IPS-20b (cell line): ENCODE measurements around the gene KIRREL3.

Experiments
- H3K27ac ChIP-seq: one replicate; pipeline ENCODE4 v1.5.1; 2013; ENCODE audit warnings: low read length
- H3K27me3 ChIP-seq: 2 replicates; pipeline ENCODE4 v1.6.1; 2013; ENCODE audit warnings: mild to moderate bottlenecking, low read length, inconsistent platforms; ENCODE audit not compliant: insufficient read depth
- H3K36me3 ChIP-seq: 2 replicates; pipeline ENCODE4 v1.6.1; 2013; ENCODE audit warnings: low read depth, mild to moderate bottlenecking, inconsistent platforms, low read length, moderate library complexity; ENCODE audit not compliant: insufficient read depth
- H3K4me1 ChIP-seq: 2 replicates; pipeline ENCODE4 v1.6.1; 2013; ENCODE audit warnings: mild to moderate bottlenecking, control low read depth, inconsistent platforms, low read length, moderate library complexity; ENCODE audit not compliant: insufficient read depth
- H3K4me3 ChIP-seq: 2 replicates; pipeline ENCODE4 v1.5.1; 2013; ENCODE audit warnings: mild to moderate bottlenecking, low read length, inconsistent platforms
- H3K9ac ChIP-seq: 2 replicates; pipeline ENCODE4 v1.6.1; 2013; ENCODE audit warnings: low read depth, mild to moderate bottlenecking, inconsistent platforms, low read length, moderate library complexity
- H3K9me3 ChIP-seq: 2 replicates; pipeline ENCODE4 v1.6.1; 2013; ENCODE audit warnings: mild to moderate bottlenecking, low read depth, low read length, inconsistent platforms; ENCODE audit not compliant: insufficient read depth

The KIRREL3 gene

DNA sequence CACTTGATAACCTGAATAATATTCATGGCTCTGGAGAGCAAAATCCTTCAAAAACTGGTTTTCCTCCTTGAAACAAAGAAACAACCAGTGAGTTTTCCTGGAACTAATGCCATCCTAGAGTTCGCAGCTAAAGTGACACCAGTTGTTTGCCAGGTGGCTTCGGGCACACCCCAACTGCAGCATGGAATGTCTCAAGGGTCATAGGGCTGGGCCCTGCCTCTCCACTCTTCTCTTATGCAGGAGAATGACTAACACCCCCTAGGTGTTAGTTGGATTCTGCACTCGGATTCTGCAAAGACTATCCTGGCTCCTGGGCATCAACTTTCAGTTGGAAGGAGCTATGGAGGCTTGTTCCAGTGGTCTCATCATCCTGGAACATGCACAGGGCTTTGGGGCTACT, 98.8 kb downstream of the KIRREL3 start:
- no peaks in the 10 kb centered on the region for H3K36me3 ChIP-seq
- H3K27ac ChIP-seq = no peak overlapping the region
- peaks cover 17% of the 10 kb centered on the region; the same call in 1 of the 2 replicates for H3K4me1 ChIP-seq
- H3K9me3 ChIP-seq = no peaks in the 10 kb centered on the region
- no peak overlapping the region for H3K4me3 ChIP-seq
- no peaks in the 10 kb centered on the region for H3K27me3 ChIP-seq
- no peak overlapping the region for H3K9ac ChIP-seq

DNA sequence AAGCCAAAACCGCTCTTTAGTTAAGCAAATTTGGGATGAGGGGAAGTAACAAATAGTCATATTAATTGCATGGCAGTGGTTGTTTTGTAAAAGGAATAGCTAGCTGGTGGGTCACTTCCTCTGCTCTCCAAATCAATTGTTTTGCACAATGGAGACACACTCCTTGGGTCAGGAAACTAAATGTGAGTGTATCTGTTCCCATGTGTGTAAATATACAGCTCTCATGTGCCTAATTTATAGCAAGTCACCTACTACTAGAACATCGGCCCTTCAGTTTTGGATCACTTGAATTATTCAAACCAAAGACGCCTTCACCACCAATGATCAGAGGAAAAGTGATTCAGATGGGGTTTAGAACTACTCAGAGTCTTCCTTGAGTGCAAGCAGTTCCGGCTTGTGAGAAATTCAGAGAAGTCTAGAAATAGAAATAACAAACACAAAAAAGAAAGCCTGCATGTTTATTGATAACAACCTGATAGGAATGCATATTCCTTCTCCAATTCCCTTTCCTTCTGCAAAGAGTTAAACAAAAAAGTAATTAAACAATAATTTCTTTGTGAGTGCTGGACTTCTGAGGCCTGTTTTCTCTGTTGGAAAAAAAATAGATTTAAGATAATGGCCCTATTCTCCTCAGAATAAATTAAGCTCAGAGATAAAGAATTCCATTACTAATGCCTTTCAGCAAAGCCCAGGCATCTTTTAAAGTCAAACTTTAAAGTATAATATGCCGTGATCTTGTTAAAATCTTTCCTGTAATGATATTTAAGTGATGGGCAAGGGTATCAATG, 100.4 kb downstream of the KIRREL3 start:
- Histone ChIP-seq H3K9me3 (no peaks in the 10 kb centered on the region), H3K9ac (no peak overlapping the region), H3K27ac (no peak overlapping the region), H3K4me3 (no peak overlapping the region), H3K36me3 (no peaks in the 10 kb centered on the region), H3K4me1 (peaks cover 17% of the 10 kb centered on the region; the same call in 1 of the 2 replicates), H3K27me3 (no peaks in the 10 kb centered on the region)

GRCh38 chr11:126898802-126899201, 101.8 kb downstream of the KIRREL3 start:
- H3K9ac ChIP-seq = no peak overlapping the region
- H3K27me3 ChIP-seq = no peaks in the 10 kb centered on the region
- H3K4me3 ChIP-seq = no peak overlapping the region
- no peaks in the 10 kb centered on the region for H3K36me3 ChIP-seq
- no peaks in the 10 kb centered on the region for H3K9me3 ChIP-seq
- no peak overlapping the region for H3K27ac ChIP-seq
- peaks cover 19% of the 10 kb centered on the region; the same call in 1 of the 2 replicates for H3K4me1 ChIP-seq

DNA sequence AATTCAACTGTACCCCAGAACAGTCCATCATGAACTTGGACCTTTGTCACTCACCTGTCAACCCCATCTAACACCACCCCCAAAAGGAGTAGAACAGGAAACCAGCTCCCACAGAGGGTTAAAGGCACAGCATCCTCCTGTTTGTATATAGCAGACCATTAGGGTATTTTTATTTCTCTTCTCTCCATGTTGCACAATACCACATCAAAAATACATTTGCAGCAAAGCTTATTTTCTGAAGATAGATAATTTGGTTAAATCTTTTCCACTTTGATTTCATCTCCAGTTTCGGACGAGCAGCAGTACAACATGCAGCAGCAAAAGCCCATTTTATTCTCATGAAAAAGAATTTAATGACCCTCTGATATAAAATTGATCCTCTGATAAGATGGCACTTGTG, 103.1 kb downstream of the KIRREL3 start:
- H3K4me1 ChIP-seq = peaks cover 26% of the 10 kb centered on the region; the same call in 1 of the 2 replicates
- H3K4me3 ChIP-seq = no peak overlapping the region
- H3K27me3 ChIP-seq = no peaks in the 10 kb centered on the region
- no peaks in the 10 kb centered on the region for H3K36me3 ChIP-seq
- no peak overlapping the region for H3K9ac ChIP-seq
- H3K27ac ChIP-seq = no peak overlapping the region
- H3K9me3 ChIP-seq = no peaks in the 10 kb centered on the region

DNA sequence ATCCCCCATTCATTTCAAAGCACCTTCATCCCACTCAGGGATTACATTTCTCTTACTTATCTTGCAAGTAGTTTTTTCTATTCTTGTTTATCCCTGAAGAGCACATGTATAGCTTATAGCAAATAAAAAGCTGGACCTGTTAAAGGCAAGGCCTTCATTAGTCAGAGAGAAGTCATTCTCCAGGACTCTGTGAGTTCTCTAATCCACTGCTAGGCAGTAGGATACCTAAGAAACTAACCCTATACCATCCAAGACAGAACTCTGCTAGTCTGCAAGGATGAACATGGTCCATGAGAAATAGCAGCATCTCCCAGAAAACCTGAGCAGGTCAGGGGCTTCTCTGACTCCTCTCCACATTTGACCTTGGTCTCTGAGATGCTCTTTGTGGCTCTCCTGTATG, 104.5 kb downstream of the KIRREL3 start:
- Histone ChIP-seq H3K4me3 (no peak overlapping the region), H3K27me3 (no peaks in the 10 kb centered on the region), H3K9me3 (no peaks in the 10 kb centered on the region), H3K36me3 (no peaks in the 10 kb centered on the region), H3K27ac (no peak overlapping the region), H3K9ac (no peak overlapping the region), H3K4me1 (peaks cover 27% of the 10 kb centered on the region; the same call in 1 of the 2 replicates)

DNA sequence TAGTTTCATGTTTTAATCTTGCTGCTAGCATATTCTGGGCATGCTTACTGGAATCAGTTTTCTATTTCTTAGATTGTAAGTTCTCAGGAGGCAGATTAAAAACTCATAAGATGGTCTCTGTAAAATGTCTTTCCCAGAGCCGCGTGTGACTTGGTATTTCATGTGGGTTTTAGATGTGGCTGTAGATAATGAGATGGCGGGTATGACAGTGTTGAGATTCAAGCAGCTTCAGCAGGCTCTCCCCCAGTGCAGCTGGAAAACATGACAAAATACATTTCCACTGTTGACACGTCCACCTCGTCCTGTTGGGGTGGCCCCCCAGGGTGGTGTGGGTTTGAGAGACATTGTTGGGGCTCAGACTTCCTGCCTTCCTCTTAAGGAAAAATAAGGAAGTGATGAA, 106.8 kb downstream of the KIRREL3 start:
- H3K36me3 ChIP-seq = no peaks in the 10 kb centered on the region
- no peaks in the 10 kb centered on the region for H3K27me3 ChIP-seq
- H3K27ac ChIP-seq = no peak overlapping the region
- H3K4me3 ChIP-seq = no peak overlapping the region
- H3K9me3 ChIP-seq = no peaks in the 10 kb centered on the region
- peaks cover 24% of the 10 kb centered on the region; the same call in 1 of the 2 replicates for H3K4me1 ChIP-seq
- no peak overlapping the region for H3K9ac ChIP-seq

GRCh38 chr11:126892756-126893155, 107.8 kb downstream of the KIRREL3 start:
- Histone ChIP-seq H3K4me1 (peaks cover 20% of the 10 kb centered on the region; the same call in 1 of the 2 replicates), H3K4me3 (no peak overlapping the region), H3K9ac (no peak overlapping the region), H3K9me3 (no peaks in the 10 kb centered on the region), H3K27ac (no peak overlapping the region), H3K36me3 (no peaks in the 10 kb centered on the region), H3K27me3 (no peaks in the 10 kb centered on the region)

- Histone ChIP-seq H3K27ac (no peak overlapping the region), H3K9me3 (no peaks in the 10 kb centered on the region), H3K4me1 (peaks cover 20% of the 10 kb centered on the region; the same call in 1 of the 2 replicates), H3K27me3 (no peaks in the 10 kb centered on the region), H3K9ac (no peak overlapping the region), H3K36me3 (no peaks in the 10 kb centered on the region), H3K4me3 (no peak overlapping the region)
These were observed 108.9 kb downstream of the KIRREL3 start for GRCh38 chr11:126891556-126892217.

DNA sequence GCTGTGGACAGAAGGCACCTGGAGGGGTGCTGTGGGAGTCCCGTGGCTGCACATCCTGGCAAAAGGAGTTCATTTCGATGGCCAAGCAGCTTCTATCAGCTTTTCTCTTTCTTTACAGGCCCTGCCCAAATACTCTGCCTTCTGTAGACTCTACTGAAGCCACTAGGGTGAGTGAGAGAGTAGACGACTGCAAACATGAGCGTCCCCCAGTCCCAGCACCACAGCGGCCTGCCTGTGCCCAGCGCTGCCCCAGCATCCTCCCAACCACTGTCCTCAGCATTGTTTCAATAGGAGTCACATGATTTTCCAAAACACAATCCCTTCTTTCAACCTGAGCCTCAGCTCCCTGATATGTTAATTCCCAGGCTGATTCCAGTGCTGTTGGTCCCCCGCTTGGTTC, 110.0 kb downstream of the KIRREL3 start:
- H3K27me3 ChIP-seq = no peaks in the 10 kb centered on the region
- H3K4me1 ChIP-seq = peaks cover 20% of the 10 kb centered on the region; the same call in 1 of the 2 replicates
- H3K9me3 ChIP-seq = no peaks in the 10 kb centered on the region
- H3K36me3 ChIP-seq = no peaks in the 10 kb centered on the region
- H3K4me3 ChIP-seq = no peak overlapping the region; the same call in 1 of the 2 replicates
- H3K9ac ChIP-seq = no peak overlapping the region
- H3K27ac ChIP-seq = no peak overlapping the region

- no peaks in the 10 kb centered on the region for H3K27me3 ChIP-seq
- H3K4me3 ChIP-seq = no peak overlapping the region
- H3K36me3 ChIP-seq = no peaks in the 10 kb centered on the region
- no peak overlapping the region for H3K27ac ChIP-seq
- H3K9me3 ChIP-seq = no peaks in the 10 kb centered on the region
- no peak overlapping the region for H3K9ac ChIP-seq
- H3K4me1 ChIP-seq = peaks cover 13% of the 10 kb centered on the region; the same call in 1 of the 2 replicates
These were observed 112.4 kb downstream of the KIRREL3 start for GRCh38 chr11:126888115-126888712.

GRCh38 chr11:126886636-126887035, 113.9 kb downstream of the KIRREL3 start:
- Histone ChIP-seq H3K9me3 (no peaks in the 10 kb centered on the region), H3K9ac (no peak overlapping the region), H3K27ac (no peak overlapping the region), H3K4me1 (peaks cover 11% of the 10 kb centered on the region; the same call in 1 of the 2 replicates), H3K36me3 (no peaks in the 10 kb centered on the region), H3K4me3 (no peak overlapping the region), H3K27me3 (no peaks in the 10 kb centered on the region)
